K562 (cell line): ENCODE results near the gene GTPBP6. TPM values are rescaled to one million over a fixed set of nuclear protein-coding genes. Genes with fewer than 3 reads are reported as not detected.

Source experiments
- ATAC-seq: fragments of 200-7000 bp; cut with Tn5 transposase; 3 replicates; pipeline ENCODE4 v1.9.1; 2020; ENCODE audit warnings: moderate library complexity
- BruUV-seq: library from RNA; stranded (reverse); fragments of 400-500 nt; replicated peaks from 2 replicates; lab custom pipeline; 2021; lab: Mats Ljungman, UMichigan
- CTCF ChIA-PET: fragments of 300-600 bp; formaldehyde crosslinking; extraction: SDS; loops from one replicate; lab custom pipeline; 2021; ENCODE audit warnings: low intra/inter-chr PET ratio; lab: Yijun Ruan, JAX
- POLR2A ChIA-PET: fragments of 300-600, 350-650 bp; sonication (Branson Sonifier 250); formaldehyde crosslinking; extraction: SDS; loops from one replicate; lab custom pipeline; 2021; ENCODE audit warnings: antibody characterized with exemption, inconsistent platforms; lab: Yijun Ruan, JAX
- DNase-seq, 4 experiments: peaks; one replicate each; pipeline versions ENCODE4 v3.0.0 to v3.0.0-alpha.2; 2011 to 2018; ENCODE audit warnings: low spot score in 3 of 4, mixed read lengths in 3 of 4; ENCODE audit errors: extremely low read depth in 1 of 4
- FAIRE-seq: peaks from 2 replicates; lab custom pipeline; 2011; peaks lifted over from hg19 to GRCh38; lab: Jason Lieb, UNC
- H2AFZ ChIP-seq: 2 replicates; pipeline ENCODE4 v1.6.0; 2011; ENCODE audit warnings: low read depth, low read length, control low read depth, inconsistent platforms
- H3K27ac ChIP-seq: fragments of 200-600 bp; 3 replicates; pipeline ENCODE4 v1.8.0; 2011; ENCODE audit warnings: low read depth, mild to moderate bottlenecking, control low read depth, inconsistent platforms, low read length, moderate library complexity, mixed read lengths; ENCODE audit errors: extremely low read depth
- H3K27me3 ChIP-seq, 2 experiments: fragments of 300-600 bp in 1 of 2; 2 replicates in 1 of 2; 3 replicates in 1 of 2; pipeline versions ENCODE4 v1.6.0 to v1.8.0; 2011; ENCODE audit warnings: inconsistent platforms in 2 of 2, low read length in 2 of 2, mild to moderate bottlenecking in 1 of 2, mixed read lengths in 1 of 2, moderate library complexity in 1 of 2; ENCODE audit not compliant: control insufficient read depth in 2 of 2, insufficient read depth in 2 of 2
- H3K36me3 ChIP-seq: fragments of 300-600 bp; 3 replicates; pipeline ENCODE4 v1.8.0; 2011; ENCODE audit warnings: mild to moderate bottlenecking, low read length, inconsistent platforms; ENCODE audit not compliant: control insufficient read depth, insufficient read depth
- H3K4me1 ChIP-seq, 2 experiments: fragments of 200-600 bp in 1 of 2; replicated peaks in 1 of 2; 2 replicates in 1 of 2; 3 replicates in 1 of 2; pipeline versions ENCODE4 v1.5.1 to v1.8.0; 2011; ENCODE audit warnings: inconsistent platforms in 2 of 2, low read length in 2 of 2, mild to moderate bottlenecking in 1 of 2, mixed read lengths in 1 of 2, moderate library complexity in 1 of 2; ENCODE audit not compliant: control insufficient read depth in 2 of 2, insufficient read depth in 2 of 2
- H3K4me2 ChIP-seq: 2 replicates; pipeline ENCODE4 v1.6.1; 2011; ENCODE audit warnings: low read length, control low read depth, inconsistent platforms, mixed read lengths; ENCODE audit not compliant: insufficient read depth
- H3K4me3 ChIP-seq: fragments of 200-600 bp; sonication (generic), shearing (Covaris generic); 2 replicates; pipeline ENCODE4 v1.5.1; 2016; ENCODE audit warnings: control low read depth, inconsistent platforms
- H3K79me2 ChIP-seq: fragments of 200-600 bp; 3 replicates; pipeline ENCODE4 v1.8.0; 2011; ENCODE audit warnings: low read length, inconsistent platforms; ENCODE audit not compliant: control insufficient read depth, insufficient read depth
- H3K9ac ChIP-seq, 2 experiments: 2 replicates each; pipeline versions ENCODE4 v1.6.0 to v1.6.1; 2011; ENCODE audit warnings: low read depth in 2 of 2, low read length in 2 of 2, control low read depth in 1 of 2, inconsistent platforms in 1 of 2, mild to moderate bottlenecking in 1 of 2, mixed read lengths in 1 of 2; ENCODE audit not compliant: insufficient read depth in 1 of 2
- H3K9me1 ChIP-seq: one replicate; pipeline ENCODE4 v1.6.0; 2011; ENCODE audit warnings: inconsistent platforms, mild to moderate bottlenecking, low read length, moderate library complexity; ENCODE audit not compliant: control insufficient read depth, insufficient read depth
- H3K9me3 ChIP-seq: replicated peaks from 2 replicates; pipeline ENCODE4 v1.5.1; 2011; ENCODE audit warnings: low read depth, low read length, inconsistent platforms; ENCODE audit not compliant: control insufficient read depth, insufficient read depth
- H4K20me1 ChIP-seq: replicated peaks from 2 replicates; pipeline ENCODE4 v1.6.1; 2011; ENCODE audit warnings: low read length, inconsistent platforms, mixed read lengths; ENCODE audit not compliant: control insufficient read depth, insufficient read depth
- BCOR ChIP-seq: fragments of 450-650 bp; IDR thresholded peaks from 2 replicates; pipeline ENCODE4 v1.6.1; 2016
- CREB1 ChIP-seq, 2 experiments: sonication (generic) in 1 of 2; formaldehyde crosslinking in 1 of 2; IDR thresholded peaks; 2 replicates each; pipeline versions ENCODE4 v1.6.1 to v1.8.0; 2012 to 2022; ENCODE audit warnings: inconsistent platforms in 1 of 2, mild to moderate bottlenecking in 1 of 2, missing genetic modification reagents in 1 of 2, moderate library complexity in 1 of 2
- FOXK1 ChIP-seq: sonication (generic); formaldehyde crosslinking; IDR thresholded peaks from 2 replicates; pipeline ENCODE4 v1.8.0; 2022; ENCODE audit warnings: missing genetic modification reagents, mild to moderate bottlenecking, borderline replicate concordance
- GTF2E2 ChIP-seq: fragments of 200-800 bp; sonication (Bioruptor generic); IDR thresholded peaks from 2 replicates; pipeline ENCODE4 v1.6.1; 2016; ENCODE audit warnings: missing genetic modification characterization, missing compliant biosample characterization
- GTF3C2 ChIP-seq: IDR thresholded peaks from 3 replicates; pipeline ENCODE4 v1.6.1; 2011; ENCODE audit warnings: borderline replicate concordance, mild to moderate bottlenecking, moderate library complexity; ENCODE audit not compliant: insufficient read length; ENCODE audit errors: extremely low read depth
- KLF1 ChIP-seq: fragments of 450-650 bp; IDR thresholded peaks from 2 replicates; pipeline ENCODE4 v1.6.1; 2016; ENCODE audit warnings: missing genetic modification characterization, missing compliant biosample characterization
- NFE2L1 ChIP-seq: fragments of 450-650 bp; IDR thresholded peaks from 2 replicates; pipeline ENCODE4 v1.6.1; 2016; ENCODE audit warnings: missing genetic modification characterization, low read depth, mild to moderate bottlenecking, missing compliant biosample characterization, moderate library complexity, borderline replicate concordance
- RBM14 ChIP-seq: fragments of 200-400 bp; formaldehyde crosslinking; IDR thresholded peaks from 2 replicates; pipeline ENCODE4 v1.6.1; 2018; ENCODE audit warnings: low read depth, mild to moderate bottlenecking, low read length, moderate library complexity, borderline replicate concordance; ENCODE audit not compliant: insufficient read depth
- SPI1 ChIP-seq: IDR thresholded peaks from 2 replicates; pipeline ENCODE4 v1.6.1; 2011; ENCODE audit warnings: low read depth, low read length, control low read depth, borderline replicate concordance
- SREBF2 ChIP-seq: sonication (generic); formaldehyde crosslinking; IDR thresholded peaks from 2 replicates; pipeline ENCODE4 v1.4.0; 2020; ENCODE audit warnings: mild to moderate bottlenecking, missing genetic modification reagents
- ZNF644 ChIP-seq: fragments of 200-800 bp; sonication (Bioruptor generic); IDR thresholded peaks from 2 replicates; pipeline ENCODE4 v1.6.1; 2016; ENCODE audit warnings: low read depth, missing genetic modification characterization, missing compliant biosample characterization
- WGBS: fragments of 100-300 bp; shearing (Covaris generic); methylation state at CpG from one replicate; pipeline ENCODE4 v1.1.6; 2016; ENCODE audit warnings: low coverage, mixed read lengths; ENCODE audit not compliant: insufficient coverage; ENCODE audit errors: missing lambda C conversion rate; 5-methylcytosine and 5-hydroxymethylcytosine counted together
- in situ Hi-C: fragments of 300-500 bp; cut with MboI; formaldehyde crosslinking; loops from 4 replicates; pipeline ENCODE4 v1.15.0; 2018; ENCODE audit warnings: inconsistent platforms, mixed read lengths
- intact Hi-C: fragments of 100-400 bp; cut with micrococcal nuclease; formaldehyde crosslinking; loops from 2 replicates; pipeline ENCODE4 v1.14.2; 2022
- polyA plus RNA-seq, 8 experiments: library from polyadenylated mRNA; depleted of rRNA in 4 of 8; stranded (reverse) in 5 of 8; unstranded in 3 of 8; fragments of >200 nt; fragmentation: Nextera tagmentation in 2 of 8; fragmentation: Illumina TruSeq in 1 of 8; extraction: Ambion mirVana in 2 of 8; extraction: Trizol in 1 of 8; gene quantifications; 2 replicates each; pipeline versions ENCODE4 v1.2.1 to v1.2.3, GENCODE V29; 2011 to 2014; ENCODE audit warnings: inconsistent platforms in 1 of 8, missing spikeins in 1 of 8
- total RNA-seq, 7 experiments: library from RNA; depleted of rRNA in 6 of 7; stranded (reverse); fragments of >200 nt in 6 of 7; fragmentation: Illumina TruSeq in 2 of 7; extraction: Trizol in 2 of 7; gene quantifications; 2 replicates each; pipeline versions ENCODE4 v1.2.1 to v1.2.3, GENCODE V29; 2011 to 2021; ENCODE audit warnings: low replicate concordance in 1 of 7
- TF ChIP-seq, protein P1 (sequence below): IDR thresholded peaks from 2 replicates; pipeline ENCODE4 v1.6.1; 2012; ENCODE audit warnings: low read depth, low read length, improper control_type of control experiment, borderline replicate concordance
- TF ChIP-seq, protein P2 (sequence below): sonication (generic); formaldehyde crosslinking; IDR thresholded peaks from 2 replicates; pipeline ENCODE4 v1.8.0; 2022; ENCODE audit warnings: mild to moderate bottlenecking, low read depth, missing genetic modification reagents

The GTPBP6 gene
- total and polyA plus RNA-seq, 9 of the 15 experiments (the other 6 are each of a cell fraction or from before 2014, with no cell fraction given), result 0.24 to 35.2 (median 8.0) TPM

GRCh38 chrX:332916-333610 lies 14.5 kb upstream of the GTPBP6 start (continued):
- TF ChIP-seq GTF3C2 (no peak), NFE2L1 (tag) (no peak), RBM14 (no peak), GTF2E2 (no peak)

DNA sequence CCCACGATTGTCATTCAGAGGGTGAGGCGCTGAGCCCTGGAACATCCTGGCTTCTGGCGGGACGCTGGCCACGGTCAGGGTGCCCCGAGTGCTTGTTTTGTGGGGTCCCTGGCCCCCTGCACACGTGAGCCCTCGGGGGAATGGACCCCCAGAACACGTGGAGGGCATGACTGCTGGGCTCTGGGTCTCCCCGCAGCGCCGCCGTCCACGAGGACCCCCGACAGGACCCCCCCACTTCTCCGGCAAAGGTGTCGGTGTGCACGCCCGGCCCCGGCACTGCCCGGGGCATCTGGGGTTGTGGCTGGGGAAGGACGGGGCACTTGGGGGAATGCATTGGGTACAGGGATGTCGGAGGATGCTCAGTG lies 13.9 kb upstream of the GTPBP6 start:
- intact Hi-C loops, result no loop called here
- H3K9ac ChIP-seq, result no peak overlapping the region
- H3K9me1 ChIP-seq, result no peaks in the 10 kb centered on the region
- BruUV-seq, result no TSS peak
- no peaks in the 10 kb centered on the region for H4K20me1 ChIP-seq
- 91% methylated on average over 13 of the region's 23 CpGs for WGBS
- no peak for ATAC-seq
- no peak overlapping the region for H3K4me3 ChIP-seq
- no peak overlapping the region for H3K27ac ChIP-seq
- no peaks in the 10 kb centered on the region for H3K9me3 ChIP-seq
- H3K4me1 ChIP-seq, result peaks cover 0 to 3% of the 10 kb centered on the region in 2 experiments; a peak in 2 of 5 replicates
- no peaks in the 10 kb centered on the region for H3K27me3 ChIP-seq
- no peaks in the 10 kb centered on the region for H3K36me3 ChIP-seq
- FAIRE-seq, result no peak
- CTCF ChIA-PET, result no interaction called here
- DNase-seq, result no peak
- no peak overlapping the region for H2AFZ ChIP-seq
- POLR2A ChIA-PET, result no interaction called here
- in situ Hi-C loops, result no loop called here
- H3K79me2 ChIP-seq, result no peaks in the 10 kb centered on the region
- H3K4me2 ChIP-seq, result no peak overlapping the region
- TF ChIP-seq, protein P1, sequence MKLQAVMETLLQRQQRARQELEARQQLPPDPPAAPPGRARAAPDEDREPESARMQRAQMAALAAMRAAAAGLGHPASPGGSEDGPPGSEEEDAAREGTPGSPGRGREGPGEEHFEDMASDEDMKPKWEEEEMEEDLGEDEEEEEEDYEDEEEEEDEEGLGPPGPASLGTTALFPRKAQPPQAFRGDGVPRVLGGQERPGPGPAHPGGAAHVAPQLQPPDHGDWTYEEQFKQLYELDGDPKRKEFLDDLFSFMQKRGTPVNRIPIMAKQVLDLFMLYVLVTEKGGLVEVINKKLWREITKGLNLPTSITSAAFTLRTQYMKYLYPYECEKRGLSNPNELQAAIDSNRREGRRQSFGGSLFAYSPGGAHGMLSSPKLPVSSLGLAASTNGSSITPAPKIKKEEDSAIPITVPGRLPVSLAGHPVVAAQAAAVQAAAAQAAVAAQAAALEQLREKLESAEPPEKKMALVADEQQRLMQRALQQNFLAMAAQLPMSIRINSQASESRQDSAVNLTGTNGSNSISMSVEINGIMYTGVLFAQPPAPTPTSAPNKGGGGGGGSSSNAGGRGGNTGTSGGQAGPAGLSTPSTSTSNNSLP, result no peak
- no peak for TF ChIP-seq ZNF644 (tag)
- no peak for TF ChIP-seq KLF1 (tag)
- no peak for TF ChIP-seq SPI1
- TF ChIP-seq FOXK1 (CRISPR knock-in tag), result no peak
- no peak for TF ChIP-seq BCOR
- TF ChIP-seq CREB1 (IDR thresholded peaks at IDR 0.05), result no peak
- no peak for TF ChIP-seq CREB1 (CRISPR knock-in tag; IDR thresholded peaks at IDR 0.05)
- no peak for TF ChIP-seq SREBF2 (CRISPR knock-in tag)
- TF ChIP-seq, protein P2, sequence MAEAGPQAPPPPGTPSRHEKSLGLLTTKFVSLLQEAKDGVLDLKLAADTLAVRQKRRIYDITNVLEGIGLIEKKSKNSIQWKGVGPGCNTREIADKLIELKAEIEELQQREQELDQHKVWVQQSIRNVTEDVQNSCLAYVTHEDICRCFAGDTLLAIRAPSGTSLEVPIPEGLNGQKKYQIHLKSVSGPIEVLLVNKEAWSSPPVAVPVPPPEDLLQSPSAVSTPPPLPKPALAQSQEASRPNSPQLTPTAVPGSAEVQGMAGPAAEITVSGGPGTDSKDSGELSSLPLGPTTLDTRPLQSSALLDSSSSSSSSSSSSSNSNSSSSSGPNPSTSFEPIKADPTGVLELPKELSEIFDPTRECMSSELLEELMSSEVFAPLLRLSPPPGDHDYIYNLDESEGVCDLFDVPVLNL (CRISPR knock-in tag), result no peak
